Measurements from ENCODE around the gene DNAJB8.

GRCh38 chr3:128431803-128432300 is 34.8 kb downstream of the DNAJB8 start:
- TF ChIP-seq CTCF (conservative IDR thresholded peaks at IDR 0.05 in 1 of 2, IDR thresholded peaks at IDR 0.05 in 1 of 2; ENCODE audit: low read depth in 1 of 2, low read length in 2 of 2): no peak
- TF ChIP-seq EZH2 (IDR thresholded peaks at IDR 0.05; ENCODE audit: low read length, missing control alignments): no peak

Data from fibroblast of lung (primary cell).